GM10248 (cell line): ENCODE results near the gene IDE.

ENCODE experiments used
- CTCF ChIA-PET: fragments of 300-600 bp; sonication (Branson Sonifier 250); formaldehyde crosslinking; extraction: SDS; loops from one replicate; lab custom pipeline; 2021; ENCODE audit warnings: antibody characterized with exemption; lab: Yijun Ruan, JAX
- POLR2A ChIA-PET: fragments of 350-650 bp; sonication (Branson Sonifier 250); formaldehyde crosslinking; extraction: SDS; loops from one replicate; lab custom pipeline; 2020; ENCODE audit warnings: antibody characterized with exemption; lab: Yijun Ruan, JAX
- DNase-seq: peaks from one replicate; pipeline ENCODE4 v3.0.0; 2012; ENCODE audit errors: extremely low spot score
- TF ChIP-seq, protein P1 (sequence below): IDR thresholded peaks from 2 replicates; pipeline ENCODE4 v1.5.1; 2012; ENCODE audit warnings: mild to moderate bottlenecking, low read depth; ENCODE audit errors: extremely low read depth, missing control alignments, control extremely low read depth

Gene IDE

GRCh38 chr10:92567952-92568600 lies 5.8 kb downstream of the IDE start:
- POLR2A ChIA-PET, result no interaction called here
- TF ChIP-seq, protein P1, sequence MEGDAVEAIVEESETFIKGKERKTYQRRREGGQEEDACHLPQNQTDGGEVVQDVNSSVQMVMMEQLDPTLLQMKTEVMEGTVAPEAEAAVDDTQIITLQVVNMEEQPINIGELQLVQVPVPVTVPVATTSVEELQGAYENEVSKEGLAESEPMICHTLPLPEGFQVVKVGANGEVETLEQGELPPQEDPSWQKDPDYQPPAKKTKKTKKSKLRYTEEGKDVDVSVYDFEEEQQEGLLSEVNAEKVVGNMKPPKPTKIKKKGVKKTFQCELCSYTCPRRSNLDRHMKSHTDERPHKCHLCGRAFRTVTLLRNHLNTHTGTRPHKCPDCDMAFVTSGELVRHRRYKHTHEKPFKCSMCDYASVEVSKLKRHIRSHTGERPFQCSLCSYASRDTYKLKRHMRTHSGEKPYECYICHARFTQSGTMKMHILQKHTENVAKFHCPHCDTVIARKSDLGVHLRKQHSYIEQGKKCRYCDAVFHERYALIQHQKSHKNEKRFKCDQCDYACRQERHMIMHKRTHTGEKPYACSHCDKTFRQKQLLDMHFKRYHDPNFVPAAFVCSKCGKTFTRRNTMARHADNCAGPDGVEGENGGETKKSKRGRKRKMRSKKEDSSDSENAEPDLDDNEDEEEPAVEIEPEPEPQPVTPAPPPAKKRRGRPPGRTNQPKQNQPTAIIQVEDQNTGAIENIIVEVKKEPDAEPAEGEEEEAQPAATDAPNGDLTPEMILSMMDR, result no peak
- peak; percentile 54 for DNase-seq
- CTCF ChIA-PET, result interaction anchor here (1.1 to 1.5 kb wide), 2 partner anchors 49 to 51 kb away, joined by 3 to 4 read pairs; no protein-coding TSS in a partner anchor

GRCh38 chr10:92562424-92562823 lies 11.5 kb downstream of the IDE start:
- TF ChIP-seq, protein P1, result no peak
- ChIA-PET POLR2A (no interaction called here), CTCF (interaction anchor here (0.6 kb wide), 1 partner anchor 28 kb away, joined by 3 read pairs; no protein-coding TSS in a partner anchor)
- DNase-seq, result no peak

GRCh38 chr10:92559046-92559445 lies 14.8 kb downstream of the IDE start:
- TF ChIP-seq, protein P1, result no peak
- DNase-seq, result no peak
- CTCF ChIA-PET, result no interaction called here
- POLR2A ChIA-PET, result no interaction called here

DNA sequence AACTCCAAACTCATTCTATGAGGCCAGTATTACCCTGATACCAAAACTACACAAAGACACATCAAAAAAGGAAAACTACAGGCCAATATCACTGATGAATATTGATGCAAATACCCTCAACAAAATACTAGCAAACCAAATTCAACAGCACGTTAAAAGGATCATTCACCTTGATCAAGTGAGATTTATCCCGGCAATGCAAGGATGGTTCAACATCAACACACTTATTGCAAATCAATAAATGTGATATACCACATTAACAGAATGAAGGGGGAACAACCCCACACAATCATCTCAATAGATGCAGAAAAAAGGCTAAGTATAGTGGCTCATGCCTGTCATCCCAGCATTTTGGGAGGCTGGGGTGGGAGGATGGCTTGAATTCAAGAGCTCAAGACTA lies 19.9 kb downstream of the IDE start:
- TF ChIP-seq, protein P1, result no peak
- ChIA-PET POLR2A (no interaction called here), CTCF (interaction anchor here (1.0 to 2.1 kb wide), 2 partner anchors 17 to 37 kb away, joined by 3 to 7 read pairs; no protein-coding TSS in a partner anchor)
- DNase-seq, result no peak

DNA sequence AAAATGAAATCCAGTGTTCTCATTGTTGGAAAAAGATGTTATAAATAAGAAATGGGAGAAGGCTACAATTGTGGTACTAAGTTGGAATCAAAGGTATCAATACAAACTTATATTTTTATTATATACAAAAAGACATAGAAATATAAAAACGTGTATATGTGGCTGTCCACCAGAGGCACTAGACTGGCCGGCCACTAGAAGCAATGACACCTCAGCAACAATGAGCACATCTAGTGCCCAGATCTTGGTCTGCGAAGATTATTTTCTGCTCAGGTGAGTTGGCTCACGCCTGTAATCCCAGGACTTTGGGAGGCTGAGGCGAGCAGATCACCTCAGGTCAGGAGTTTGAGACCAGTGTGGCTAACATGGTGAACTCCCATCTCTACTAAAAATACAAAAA lies 21.6 kb downstream of the IDE start:
- no peak for DNase-seq

DNA sequence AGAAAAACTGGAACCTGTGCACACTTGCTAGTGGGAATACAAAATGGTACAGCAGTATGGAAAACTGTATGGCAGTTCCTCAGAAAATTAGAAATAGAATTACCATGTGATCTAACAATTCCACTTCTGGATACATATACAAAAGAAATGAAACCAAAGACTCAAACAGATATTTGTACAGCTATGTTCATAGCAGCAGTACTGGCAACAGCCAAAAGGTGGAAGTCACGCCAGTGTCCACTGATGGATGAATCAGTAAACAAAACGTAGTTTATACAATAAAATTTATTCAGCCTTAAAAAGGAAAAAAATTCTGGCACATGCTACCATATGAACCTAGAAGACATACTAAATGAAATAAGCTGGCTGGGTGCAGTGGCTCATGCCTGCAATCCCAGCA lies 23.0 kb downstream of the IDE start:
- TF ChIP-seq, protein P1, result no peak
- no peak for DNase-seq
- POLR2A ChIA-PET, result no interaction called here
- CTCF ChIA-PET, result no interaction called here

More for the DNA sequence above, 21.6 kb downstream of the IDE start:
- POLR2A ChIA-PET, result no interaction called here
- TF ChIP-seq, protein P1, result peak; percentile 18
- CTCF ChIA-PET, result interaction anchor here (0.9 kb wide), 1 partner anchor 20 kb away, joined by 3 read pairs; no protein-coding TSS in a partner anchor
